GM19035 (cell line): ENCODE measurements around the gene NDRG3.

Source experiments
- ATAC-seq: cut with Tn5 transposase; IDR thresholded peaks from one replicate; pipeline ENCODE4 v1.9.1; 2021; ENCODE audit not compliant: unreplicated experiment

The NDRG3 gene

GRCh38 chr20:36761125-36761524 is 15.2 kb upstream of the NDRG3 start:
- ATAC-seq, result no peak

- ATAC-seq, result no peak
Observed at GRCh38 chr20:36760647-36761046, 14.8 kb upstream of the NDRG3 start.

GRCh38 chr20:36758276-36758675 is 12.4 kb upstream of the NDRG3 start:
- ATAC-seq, result no peak

GRCh38 chr20:36756496-36756895 is 10.6 kb upstream of the NDRG3 start:
- no peak for ATAC-seq

GRCh38 chr20:36754656-36755222 is 8.8 kb upstream of the NDRG3 start:
- ATAC-seq, result no peak

GRCh38 chr20:36752582-36752981 is 6.7 kb upstream of the NDRG3 start:
- ATAC-seq, result no peak

GRCh38 chr20:36745234-36745926 is 510 bp downstream of the NDRG3 start:
- ATAC-seq, result peak; percentile 33

- ATAC-seq, result no peak
Observed at GRCh38 chr20:36744764-36745191, 1.1 kb downstream of the NDRG3 start.

- no peak for ATAC-seq
Observed at GRCh38 chr20:36744243-36744642, 1.6 kb downstream of the NDRG3 start.

- ATAC-seq, result no peak
Observed at GRCh38 chr20:36742558-36742957, 3.3 kb downstream of the NDRG3 start.

- ATAC-seq, result no peak
Observed at GRCh38 chr20:36741072-36741471, 4.8 kb downstream of the NDRG3 start.

- no peak for ATAC-seq
Observed at GRCh38 chr20:36737183-36737499, 8.7 kb downstream of the NDRG3 start.

- no peak for ATAC-seq
Observed at GRCh38 chr20:36736451-36737182, 9.3 kb downstream of the NDRG3 start.

- no peak for ATAC-seq
Observed at GRCh38 chr20:36732456-36732855, 13.4 kb downstream of the NDRG3 start.

- no peak for ATAC-seq
Observed at GRCh38 chr20:36728986-36729385, 16.9 kb downstream of the NDRG3 start.

- no peak for ATAC-seq
Observed at GRCh38 chr20:36726168-36726567, 19.7 kb downstream of the NDRG3 start.

- ATAC-seq, result no peak
Observed at GRCh38 chr20:36720510-36720909, 25.4 kb downstream of the NDRG3 start.

- ATAC-seq, result no peak
Observed at GRCh38 chr20:36717657-36718056, 28.2 kb downstream of the NDRG3 start.

GRCh38 chr20:36717021-36717420 is 28.9 kb downstream of the NDRG3 start:
- ATAC-seq, result no peak

GRCh38 chr20:36712775-36713174 is 33.1 kb downstream of the NDRG3 start:
- no peak for ATAC-seq

GRCh38 chr20:36709126-36709525 is 36.8 kb downstream of the NDRG3 start:
- ATAC-seq, result no peak

GRCh38 chr20:36703530-36703929 is 42.4 kb downstream of the NDRG3 start:
- no peak for ATAC-seq
